Measurements from ENCODE around the gene ADAMTS16. TPM values are rescaled to one million over a fixed set of nuclear protein-coding genes. Genes with fewer than 3 reads are reported as not detected.
A peak's percentile ranks its signal among the peaks of the same experiment; 100 is the strongest.

Gene ADAMTS16
- total RNA-seq, 1 experiment from 2014 or later = 30.1 TPM

DNA sequence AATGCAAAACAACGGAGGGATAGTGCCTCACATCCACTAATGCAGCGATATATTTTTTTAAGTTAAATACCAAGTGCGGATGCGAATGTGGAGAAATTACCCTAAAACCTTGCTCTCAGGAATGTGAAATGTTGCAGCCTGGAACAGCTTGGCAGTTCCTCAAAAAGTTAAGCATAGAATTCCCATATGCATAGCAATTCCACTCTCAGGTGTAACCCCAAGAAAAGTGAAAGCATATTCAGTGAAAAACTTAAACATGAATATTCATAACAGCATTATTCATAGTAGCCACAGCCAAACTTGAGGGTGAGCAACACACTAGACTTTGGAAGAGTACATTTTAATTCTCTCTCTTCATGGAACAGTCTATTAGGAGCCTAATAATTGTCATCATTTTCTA is 199.1 kb downstream of the ADAMTS16 start:
- H3K36me3 Mint-ChIP-seq = peaks cover 8% of the 10 kb centered on the region
- ChIA-PET POLR2A (no interaction called here), CTCF (no interaction called here)
- peaks cover 30% of the 10 kb centered on the region for H3K4me1 Mint-ChIP-seq
- peaks cover 8% of the 10 kb centered on the region; the same call in 1 of the 2 replicates for H3K9me3 Mint-ChIP-seq
- TF ChIP-seq, protein P1, sequence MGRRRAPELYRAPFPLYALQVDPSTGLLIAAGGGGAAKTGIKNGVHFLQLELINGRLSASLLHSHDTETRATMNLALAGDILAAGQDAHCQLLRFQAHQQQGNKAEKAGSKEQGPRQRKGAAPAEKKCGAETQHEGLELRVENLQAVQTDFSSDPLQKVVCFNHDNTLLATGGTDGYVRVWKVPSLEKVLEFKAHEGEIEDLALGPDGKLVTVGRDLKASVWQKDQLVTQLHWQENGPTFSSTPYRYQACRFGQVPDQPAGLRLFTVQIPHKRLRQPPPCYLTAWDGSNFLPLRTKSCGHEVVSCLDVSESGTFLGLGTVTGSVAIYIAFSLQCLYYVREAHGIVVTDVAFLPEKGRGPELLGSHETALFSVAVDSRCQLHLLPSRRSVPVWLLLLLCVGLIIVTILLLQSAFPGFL (CRISPR knock-in tag; IDR thresholded peaks at IDR 0.05; ENCODE audit: borderline replicate concordance) = no peak
- TF ChIP-seq JUN (CRISPR knock-in tag; IDR thresholded peaks at IDR 0.05) (no peak), ZNF671 (CRISPR knock-in tag; IDR thresholded peaks at IDR 0.05) (no peak), ATF1 (CRISPR knock-in tag; IDR thresholded peaks at IDR 0.05) (no peak), GABPB1 (CRISPR knock-in tag; IDR thresholded peaks at IDR 0.05) (no peak), ETV6 (CRISPR knock-in tag; IDR thresholded peaks at IDR 0.05) (no peak)
- TF ChIP-seq, protein P2, sequence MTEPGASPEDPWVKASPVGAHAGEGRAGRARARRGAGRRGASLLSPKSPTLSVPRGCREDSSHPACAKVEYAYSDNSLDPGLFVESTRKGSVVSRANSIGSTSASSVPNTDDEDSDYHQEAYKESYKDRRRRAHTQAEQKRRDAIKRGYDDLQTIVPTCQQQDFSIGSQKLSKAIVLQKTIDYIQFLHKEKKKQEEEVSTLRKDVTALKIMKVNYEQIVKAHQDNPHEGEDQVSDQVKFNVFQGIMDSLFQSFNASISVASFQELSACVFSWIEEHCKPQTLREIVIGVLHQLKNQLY (CRISPR knock-in tag; IDR thresholded peaks at IDR 0.05) = no peak
- TF ChIP-seq, protein P3, sequence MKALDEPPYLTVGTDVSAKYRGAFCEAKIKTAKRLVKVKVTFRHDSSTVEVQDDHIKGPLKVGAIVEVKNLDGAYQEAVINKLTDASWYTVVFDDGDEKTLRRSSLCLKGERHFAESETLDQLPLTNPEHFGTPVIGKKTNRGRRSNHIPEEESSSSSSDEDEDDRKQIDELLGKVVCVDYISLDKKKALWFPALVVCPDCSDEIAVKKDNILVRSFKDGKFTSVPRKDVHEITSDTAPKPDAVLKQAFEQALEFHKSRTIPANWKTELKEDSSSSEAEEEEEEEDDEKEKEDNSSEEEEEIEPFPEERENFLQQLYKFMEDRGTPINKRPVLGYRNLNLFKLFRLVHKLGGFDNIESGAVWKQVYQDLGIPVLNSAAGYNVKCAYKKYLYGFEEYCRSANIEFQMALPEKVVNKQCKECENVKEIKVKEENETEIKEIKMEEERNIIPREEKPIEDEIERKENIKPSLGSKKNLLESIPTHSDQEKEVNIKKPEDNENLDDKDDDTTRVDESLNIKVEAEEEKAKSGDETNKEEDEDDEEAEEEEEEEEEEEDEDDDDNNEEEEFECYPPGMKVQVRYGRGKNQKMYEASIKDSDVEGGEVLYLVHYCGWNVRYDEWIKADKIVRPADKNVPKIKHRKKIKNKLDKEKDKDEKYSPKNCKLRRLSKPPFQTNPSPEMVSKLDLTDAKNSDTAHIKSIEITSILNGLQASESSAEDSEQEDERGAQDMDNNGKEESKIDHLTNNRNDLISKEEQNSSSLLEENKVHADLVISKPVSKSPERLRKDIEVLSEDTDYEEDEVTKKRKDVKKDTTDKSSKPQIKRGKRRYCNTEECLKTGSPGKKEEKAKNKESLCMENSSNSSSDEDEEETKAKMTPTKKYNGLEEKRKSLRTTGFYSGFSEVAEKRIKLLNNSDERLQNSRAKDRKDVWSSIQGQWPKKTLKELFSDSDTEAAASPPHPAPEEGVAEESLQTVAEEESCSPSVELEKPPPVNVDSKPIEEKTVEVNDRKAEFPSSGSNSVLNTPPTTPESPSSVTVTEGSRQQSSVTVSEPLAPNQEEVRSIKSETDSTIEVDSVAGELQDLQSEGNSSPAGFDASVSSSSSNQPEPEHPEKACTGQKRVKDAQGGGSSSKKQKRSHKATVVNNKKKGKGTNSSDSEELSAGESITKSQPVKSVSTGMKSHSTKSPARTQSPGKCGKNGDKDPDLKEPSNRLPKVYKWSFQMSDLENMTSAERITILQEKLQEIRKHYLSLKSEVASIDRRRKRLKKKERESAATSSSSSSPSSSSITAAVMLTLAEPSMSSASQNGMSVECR (CRISPR knock-in tag; IDR thresholded peaks at IDR 0.05; ENCODE audit: borderline replicate concordance) = no peak
- TF ChIP-seq, protein P4, sequence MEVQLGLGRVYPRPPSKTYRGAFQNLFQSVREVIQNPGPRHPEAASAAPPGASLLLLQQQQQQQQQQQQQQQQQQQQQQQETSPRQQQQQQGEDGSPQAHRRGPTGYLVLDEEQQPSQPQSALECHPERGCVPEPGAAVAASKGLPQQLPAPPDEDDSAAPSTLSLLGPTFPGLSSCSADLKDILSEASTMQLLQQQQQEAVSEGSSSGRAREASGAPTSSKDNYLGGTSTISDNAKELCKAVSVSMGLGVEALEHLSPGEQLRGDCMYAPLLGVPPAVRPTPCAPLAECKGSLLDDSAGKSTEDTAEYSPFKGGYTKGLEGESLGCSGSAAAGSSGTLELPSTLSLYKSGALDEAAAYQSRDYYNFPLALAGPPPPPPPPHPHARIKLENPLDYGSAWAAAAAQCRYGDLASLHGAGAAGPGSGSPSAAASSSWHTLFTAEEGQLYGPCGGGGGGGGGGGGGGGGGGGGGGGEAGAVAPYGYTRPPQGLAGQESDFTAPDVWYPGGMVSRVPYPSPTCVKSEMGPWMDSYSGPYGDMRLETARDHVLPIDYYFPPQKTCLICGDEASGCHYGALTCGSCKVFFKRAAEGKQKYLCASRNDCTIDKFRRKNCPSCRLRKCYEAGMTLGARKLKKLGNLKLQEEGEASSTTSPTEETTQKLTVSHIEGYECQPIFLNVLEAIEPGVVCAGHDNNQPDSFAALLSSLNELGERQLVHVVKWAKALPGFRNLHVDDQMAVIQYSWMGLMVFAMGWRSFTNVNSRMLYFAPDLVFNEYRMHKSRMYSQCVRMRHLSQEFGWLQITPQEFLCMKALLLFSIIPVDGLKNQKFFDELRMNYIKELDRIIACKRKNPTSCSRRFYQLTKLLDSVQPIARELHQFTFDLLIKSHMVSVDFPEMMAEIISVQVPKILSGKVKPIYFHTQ (CRISPR knock-in tag; IDR thresholded peaks at IDR 0.05) = no peak
- TF ChIP-seq, protein P5, sequence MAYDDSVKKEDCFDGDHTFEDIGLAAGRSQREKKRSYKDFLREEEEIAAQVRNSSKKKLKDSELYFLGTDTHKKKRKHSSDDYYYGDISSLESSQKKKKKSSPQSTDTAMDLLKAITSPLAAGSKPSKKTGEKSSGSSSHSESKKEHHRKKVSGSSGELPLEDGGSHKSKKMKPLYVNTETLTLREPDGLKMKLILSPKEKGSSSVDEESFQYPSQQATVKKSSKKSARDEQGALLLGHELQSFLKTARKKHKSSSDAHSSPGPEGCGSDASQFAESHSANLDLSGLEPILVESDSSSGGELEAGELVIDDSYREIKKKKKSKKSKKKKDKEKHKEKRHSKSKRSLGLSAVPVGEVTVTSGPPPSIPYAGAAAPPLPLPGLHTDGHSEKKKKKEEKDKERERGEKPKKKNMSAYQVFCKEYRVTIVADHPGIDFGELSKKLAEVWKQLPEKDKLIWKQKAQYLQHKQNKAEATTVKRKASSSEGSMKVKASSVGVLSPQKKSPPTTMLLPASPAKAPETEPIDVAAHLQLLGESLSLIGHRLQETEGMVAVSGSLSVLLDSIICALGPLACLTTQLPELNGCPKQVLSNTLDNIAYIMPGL (CRISPR knock-in tag; IDR thresholded peaks at IDR 0.05) = no peak
- DNase-seq (ENCODE audit: low spot score) (no peak), ATAC-seq (no peak)
- no peak overlapping the region for H3K27ac Mint-ChIP-seq
- H3K4me3 Mint-ChIP-seq = no peak overlapping the region
- H3K27me3 Mint-ChIP-seq (ENCODE audit: low read depth) = peaks cover 24% of the 10 kb centered on the region

DNA sequence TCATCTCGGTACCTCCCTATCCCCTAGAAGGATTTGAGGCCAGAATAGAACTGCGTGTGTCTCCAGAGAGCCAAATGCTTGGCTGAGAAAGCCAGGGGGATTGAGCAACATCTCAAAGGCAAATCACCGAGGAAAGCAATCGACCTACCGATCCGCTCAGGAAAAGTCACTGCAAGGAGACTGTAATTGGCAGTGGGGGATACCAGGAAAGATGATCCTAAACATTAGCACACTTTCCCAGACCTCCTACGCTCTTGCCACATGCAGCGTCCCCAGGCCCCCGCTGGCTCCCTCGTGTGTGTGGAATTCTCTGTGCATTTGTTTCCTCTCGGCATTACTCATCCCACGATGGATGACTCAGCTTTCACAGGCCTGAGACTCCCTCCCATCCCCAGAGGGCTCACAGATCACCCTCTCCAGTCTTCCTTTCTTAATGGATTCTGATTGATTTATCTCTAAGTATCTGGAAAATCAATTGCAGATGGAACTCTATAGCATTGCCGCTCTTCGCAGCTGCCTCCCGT is 200.1 kb downstream of the ADAMTS16 start:
- Mint-ChIP-seq H3K9me3 (peaks cover 8% of the 10 kb centered on the region; the same call in 1 of the 2 replicates), H3K27me3 (ENCODE audit: low read depth) (peaks cover 15% of the 10 kb centered on the region), H3K27ac (peak overlapping the region; percentile 80), H3K4me1 (peaks cover 36% of the 10 kb centered on the region), H3K36me3 (peaks cover 8% of the 10 kb centered on the region), H3K4me3 (no peak overlapping the region)
- CTCF ChIA-PET = interaction anchor here (0.5 to 1.0 kb wide), 3 partner anchors 13 to 105 kb away, joined by 3 to 4 read pairs (median 3); no protein-coding TSS in a partner anchor
- DNase-seq (ENCODE audit: low spot score) = peak; percentile 60
- TF ChIP-seq ELF4 (CRISPR knock-in tag; IDR thresholded peaks at IDR 0.05; ENCODE audit: low read depth) = no peak
- TF ChIP-seq ETV6 (CRISPR knock-in tag; IDR thresholded peaks at IDR 0.05) = 0 out of 2 replicates have a peak, but pooled peaks have one; percentile 21
- POLR2A ChIA-PET = no interaction called here
- peak; percentile 90 for ATAC-seq

All from WTC11 (cell line).